Tibial nerve (tissue), 4 donors: ENCODE measurements around the gene HEPACAM2.

ENCODE experiments used
- EP300 ChIP-seq, 2 donors: sonication (generic); formaldehyde crosslinking; IDR thresholded peaks; one replicate each; pipeline ENCODE4 v1.6.1; 2017; ENCODE audit warnings: antibody characterized with exemption in 2 of 2, mild to moderate bottlenecking in 1 of 2
- POLR2A ChIP-seq, 2 donors: fragments of 450-650 bp; IDR thresholded peaks; one replicate each; pipeline ENCODE4 v1.6.1; 2017; ENCODE audit warnings: antibody characterized with exemption in 2 of 2, mild to moderate bottlenecking in 2 of 2, moderate library complexity in 2 of 2
- TF ChIP-seq, protein P1 (sequence below), 5 experiments: fragments of 200-600 bp in 3 of 5; fragments of 450-650 bp in 2 of 5; sonication (generic) in 3 of 5; IDR thresholded peaks; one replicate each; pipeline ENCODE4 v1.5.1; 2016 to 2019; ENCODE audit warnings: antibody characterized with exemption in 5 of 5, mild to moderate bottlenecking in 3 of 5, moderate library complexity in 2 of 5

DNA sequence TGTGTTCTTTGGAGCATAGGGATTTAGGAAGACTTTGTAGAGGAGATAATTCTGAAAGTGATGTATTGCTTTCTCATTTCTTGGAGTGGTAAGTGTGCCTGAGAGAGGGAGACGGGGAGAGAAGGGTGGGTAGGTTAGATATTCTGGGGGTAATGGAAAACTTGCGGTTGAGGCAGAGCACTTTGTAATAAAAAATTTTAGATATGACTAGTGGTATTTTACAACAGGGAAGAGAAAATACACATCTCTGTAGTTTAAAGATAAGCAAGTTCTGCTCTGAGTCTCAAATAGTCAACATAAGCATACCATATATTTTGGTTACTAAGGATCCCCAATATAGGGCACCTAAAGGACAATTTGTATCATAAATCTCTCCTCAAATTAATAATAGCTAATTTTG, 12.5 kb upstream of the HEPACAM2 start:
- TF ChIP-seq, protein P1, sequence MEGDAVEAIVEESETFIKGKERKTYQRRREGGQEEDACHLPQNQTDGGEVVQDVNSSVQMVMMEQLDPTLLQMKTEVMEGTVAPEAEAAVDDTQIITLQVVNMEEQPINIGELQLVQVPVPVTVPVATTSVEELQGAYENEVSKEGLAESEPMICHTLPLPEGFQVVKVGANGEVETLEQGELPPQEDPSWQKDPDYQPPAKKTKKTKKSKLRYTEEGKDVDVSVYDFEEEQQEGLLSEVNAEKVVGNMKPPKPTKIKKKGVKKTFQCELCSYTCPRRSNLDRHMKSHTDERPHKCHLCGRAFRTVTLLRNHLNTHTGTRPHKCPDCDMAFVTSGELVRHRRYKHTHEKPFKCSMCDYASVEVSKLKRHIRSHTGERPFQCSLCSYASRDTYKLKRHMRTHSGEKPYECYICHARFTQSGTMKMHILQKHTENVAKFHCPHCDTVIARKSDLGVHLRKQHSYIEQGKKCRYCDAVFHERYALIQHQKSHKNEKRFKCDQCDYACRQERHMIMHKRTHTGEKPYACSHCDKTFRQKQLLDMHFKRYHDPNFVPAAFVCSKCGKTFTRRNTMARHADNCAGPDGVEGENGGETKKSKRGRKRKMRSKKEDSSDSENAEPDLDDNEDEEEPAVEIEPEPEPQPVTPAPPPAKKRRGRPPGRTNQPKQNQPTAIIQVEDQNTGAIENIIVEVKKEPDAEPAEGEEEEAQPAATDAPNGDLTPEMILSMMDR (IDR thresholded peaks at IDR 0.05) = no peak
- no peak for TF ChIP-seq EP300 (IDR thresholded peaks at IDR 0.05)
- no peak for TF ChIP-seq POLR2A (IDR thresholded peaks at IDR 0.05)
